ENCODE measurements around the gene NCK2.

GRCh38 chr2:105744909-105745853 lies at the start of gene NCK2:
- TF ChIP-seq CTCF (IDR thresholded peaks at IDR 0.05) = peak in 2 of 7 experiments; percentile 17 to 26
- peak in 1 of 3 donors; percentile 5 for TF ChIP-seq POLR2A (IDR thresholded peaks at IDR 0.05)

Measured in body of pancreas (tissue), 4 donors.